Karpas-422 (cell line): ENCODE data around the gene RPL31. TPM values are rescaled to one million over a fixed set of nuclear protein-coding genes. Genes with fewer than 3 reads are reported as not detected.
A peak's percentile ranks its signal among the peaks of the same experiment; 100 is the strongest.

Source experiments
- DNase-seq: peaks from one replicate; pipeline ENCODE4 v3.0.0-alpha.2; 2015
- H2AFZ ChIP-seq: fragments of 200-600 bp; sonication (generic); 2 replicates; pipeline ENCODE4 v1.6.1; 2014; ENCODE audit warnings: antibody characterized with exemption, low read length, mixed read lengths
- H3K27ac ChIP-seq: fragments of 200-600 bp; sonication (generic); 2 replicates; pipeline ENCODE4 v1.5.1; 2014; ENCODE audit warnings: mild to moderate bottlenecking, low read length, moderate library complexity
- H3K27me3 ChIP-seq: fragments of 200-600 bp; sonication (generic); 2 replicates; pipeline ENCODE4 v1.6.1; 2014; ENCODE audit warnings: low read length, mixed read lengths
- H3K36me3 ChIP-seq: fragments of 200-600 bp; sonication (generic); 2 replicates; pipeline ENCODE4 v1.6.1; 2014; ENCODE audit warnings: low read length, mixed read lengths; ENCODE audit not compliant: insufficient read depth
- H3K4me1 ChIP-seq: fragments of 200-600 bp; sonication (generic); 2 replicates; pipeline ENCODE4 v1.6.1; 2014; ENCODE audit warnings: mild to moderate bottlenecking, low read length, mixed read lengths
- H3K4me2 ChIP-seq: fragments of 200-600 bp; sonication (generic); 2 replicates; pipeline ENCODE4 v1.6.1; 2014; ENCODE audit warnings: low read length, low read depth, mild to moderate bottlenecking; ENCODE audit not compliant: poor library complexity, severe bottlenecking
- H3K4me3 ChIP-seq: fragments of 200-600 bp; sonication (generic); 2 replicates; pipeline ENCODE4 v1.5.1; 2014; ENCODE audit warnings: mild to moderate bottlenecking, antibody characterized with exemption, low read length, mixed read lengths
- H3K79me2 ChIP-seq: fragments of 200-600 bp; sonication (generic); 2 replicates; pipeline ENCODE4 v1.6.1; 2014; ENCODE audit warnings: mild to moderate bottlenecking, low read length, mixed read lengths
- H3K9ac ChIP-seq: fragments of 200-600 bp; sonication (generic); 2 replicates; pipeline ENCODE4 v1.6.0; 2014; ENCODE audit warnings: low read length
- H3K9me2 ChIP-seq: fragments of 200-600 bp; sonication (generic), shearing (Covaris generic); replicated peaks from 2 replicates; pipeline ENCODE4 v1.6.0; 2014; ENCODE audit warnings: mild to moderate bottlenecking, low read length, moderate library complexity; ENCODE audit not compliant: insufficient read depth
- H3K9me3 ChIP-seq: fragments of 300-700, 200-600 bp; sonication (generic); 2 replicates; pipeline ENCODE4 v1.6.1; 2014; ENCODE audit warnings: low read length, mixed read lengths
- H4K20me1 ChIP-seq: fragments of 200-600 bp; sonication (generic); 2 replicates; pipeline ENCODE4 v1.6.1; 2014; ENCODE audit warnings: mild to moderate bottlenecking, antibody characterized with exemption, low read length, low read depth; ENCODE audit not compliant: insufficient read depth
- total RNA-seq: library from RNA; depleted of rRNA; stranded (reverse); fragments of >200 nt; shearing (Covaris generic); gene quantifications from 2 replicates; pipeline ENCODE4 v1.2.3, GENCODE V29; 2014; ENCODE audit warnings: low replicate concordance

Gene RPL31
- total RNA-seq, 1 experiment from 2014 or later = 1,797 TPM

GRCh38 chr2:100993294-100993693 is 8.8 kb upstream of the RPL31 start:
- no peak overlapping the region for H3K4me3 ChIP-seq
- no peaks in the 10 kb centered on the region for H4K20me1 ChIP-seq
- H3K27ac ChIP-seq = no peak overlapping the region
- no peaks in the 10 kb centered on the region for H3K4me1 ChIP-seq
- no peaks in the 10 kb centered on the region for H3K36me3 ChIP-seq
- H2AFZ ChIP-seq = no peak overlapping the region
- H3K9me3 ChIP-seq = no peaks in the 10 kb centered on the region
- H3K9me2 ChIP-seq = no peaks in the 10 kb centered on the region
- H3K9ac ChIP-seq = no peak overlapping the region
- H3K4me2 ChIP-seq = no peak overlapping the region
- no peaks in the 10 kb centered on the region for H3K79me2 ChIP-seq
- no peak for DNase-seq
- H3K27me3 ChIP-seq = no peaks in the 10 kb centered on the region

- no peaks in the 10 kb centered on the region for H3K27me3 ChIP-seq
- no peak overlapping the region for H2AFZ ChIP-seq
- H3K4me1 ChIP-seq = no peaks in the 10 kb centered on the region
- H3K36me3 ChIP-seq = no peaks in the 10 kb centered on the region
- no peaks in the 10 kb centered on the region for H3K9me2 ChIP-seq
- no peaks in the 10 kb centered on the region for H3K79me2 ChIP-seq
- H4K20me1 ChIP-seq = no peaks in the 10 kb centered on the region
- H3K9me3 ChIP-seq = no peaks in the 10 kb centered on the region
- no peak for DNase-seq
- no peak overlapping the region for H3K4me2 ChIP-seq
- H3K9ac ChIP-seq = no peak overlapping the region
- no peak overlapping the region for H3K27ac ChIP-seq
- no peak overlapping the region for H3K4me3 ChIP-seq
These were observed 6.6 kb upstream of the RPL31 start for GRCh38 chr2:100995309-100996075.

- Histone ChIP-seq H3K4me2 (no peak overlapping the region), H4K20me1 (peaks cover 2% of the 10 kb centered on the region; the same call in 1 of the 2 replicates), H3K36me3 (peaks cover 4% of the 10 kb centered on the region), H3K27me3 (no peaks in the 10 kb centered on the region), H2AFZ (no peak overlapping the region), H3K9ac (no peak overlapping the region), H3K9me3 (no peaks in the 10 kb centered on the region), H3K4me1 (peaks cover 6% of the 10 kb centered on the region), H3K4me3 (no peak overlapping the region), H3K27ac (no peak overlapping the region), H3K9me2 (no peaks in the 10 kb centered on the region; the same call in 1 of the 2 replicates), H3K79me2 (peaks cover 6% of the 10 kb centered on the region)
- DNase-seq = no peak
These were observed 4.4 kb upstream of the RPL31 start for GRCh38 chr2:100997509-100998234.

GRCh38 chr2:100998235-100998573 is 3.9 kb upstream of the RPL31 start:
- Histone ChIP-seq H3K4me3 (no peak overlapping the region), H3K36me3 (peaks cover 9% of the 10 kb centered on the region), H3K79me2 (peaks cover 12% of the 10 kb centered on the region), H3K4me2 (no peak overlapping the region), H3K27ac (no peak overlapping the region), H2AFZ (no peak overlapping the region), H3K9me2 (no peaks in the 10 kb centered on the region; the same call in 1 of the 2 replicates), H3K27me3 (no peaks in the 10 kb centered on the region), H3K9me3 (no peaks in the 10 kb centered on the region), H3K4me1 (peaks cover 9% of the 10 kb centered on the region), H3K9ac (no peak overlapping the region), H4K20me1 (peaks cover 7% of the 10 kb centered on the region)
- no peak for DNase-seq

- Histone ChIP-seq H3K4me1 (peaks cover 19% of the 10 kb centered on the region), H3K9me2 (no peaks in the 10 kb centered on the region; the same call in 1 of the 2 replicates), H3K9ac (no peak overlapping the region), H3K79me2 (peaks cover 23% of the 10 kb centered on the region), H3K36me3 (peaks cover 27% of the 10 kb centered on the region), H3K4me3 (no peak overlapping the region), H3K27me3 (no peaks in the 10 kb centered on the region), H4K20me1 (peaks cover 24% of the 10 kb centered on the region), H3K27ac (no peak overlapping the region), H3K9me3 (no peaks in the 10 kb centered on the region), H2AFZ (no peak overlapping the region), H3K4me2 (no peak overlapping the region)
- no peak for DNase-seq
These were observed 2.1 kb upstream of the RPL31 start for GRCh38 chr2:100999995-101000394.

- Histone ChIP-seq H3K27me3 (no peaks in the 10 kb centered on the region), H3K4me2 (peak overlapping the region; percentile 94), H3K4me3 (peak overlapping the region; percentile 98), H2AFZ (no peak overlapping the region), H3K9ac (peak overlapping the region; percentile 94), H4K20me1 (peaks cover 28% of the 10 kb centered on the region), H3K4me1 (peaks cover 19% of the 10 kb centered on the region), H3K79me2 (peaks cover 23% of the 10 kb centered on the region), H3K9me2 (no peaks in the 10 kb centered on the region; the same call in 1 of the 2 replicates), H3K36me3 (peaks cover 53% of the 10 kb centered on the region), H3K27ac (peak overlapping the region; percentile 82), H3K9me3 (no peaks in the 10 kb centered on the region)
- no peak for DNase-seq
These were observed 631 bp downstream of the RPL31 start for GRCh38 chr2:101002562-101003277.

- DNase-seq = no peak
- Histone ChIP-seq H3K4me3 (peak overlapping the region; percentile 98), H2AFZ (no peak overlapping the region), H3K79me2 (peaks cover 23% of the 10 kb centered on the region), H3K27ac (peak overlapping the region; percentile 82; the same call in 1 of the 2 replicates), H3K9ac (peak overlapping the region; percentile 94), H3K4me2 (peak overlapping the region; percentile 94), H3K27me3 (no peaks in the 10 kb centered on the region), H3K9me2 (no peaks in the 10 kb centered on the region; the same call in 1 of the 2 replicates), H3K4me1 (peaks cover 19% of the 10 kb centered on the region), H3K36me3 (peaks cover 57% of the 10 kb centered on the region), H3K9me3 (no peaks in the 10 kb centered on the region), H4K20me1 (peaks cover 28% of the 10 kb centered on the region)
These were observed 1.2 kb downstream of the RPL31 start for GRCh38 chr2:101003278-101003775.
